ENCODE data around the gene QRFPR. TPM values are rescaled to one million over a fixed set of nuclear protein-coding genes. Genes with fewer than 3 reads are reported as not detected.
"Not testable (repeated sequence)": the region's sequence is repeated elsewhere in the genome, so short reads cannot be mapped to it uniquely, and the experiment has no call there.

Gene QRFPR
- total RNA-seq, 8 experiments from 2014 or later: 0.21 to 0.90 (median 0.27) TPM; not detected in 5

GRCh38 chr4:121326597-121326996 is 54.2 kb downstream of the QRFPR start:
- peak in 5 of 8 experiments; percentile 28 to 66 (median 40) for ATAC-seq (replicated peaks in 6 of 8)
- 0 to 13% (median 0%) methylated on average over 1 of the region's 1 CpG; no CpG with 5 or more reads in 4 of the 10 experiments for WGBS, 10 experiments
- H3K27ac ChIP-seq: no peak overlapping the region
- peaks cover 10 to 14% of the 10 kb centered on the region in 2 donors for H3K4me1 ChIP-seq (replicated peaks in 1 of 2)
- no peak overlapping the region for H3K4me3 ChIP-seq
- in situ Hi-C loops (cut with MboI; ENCODE audit: low pct_unique_long_range_greater_than_20kb in 2 of 9, low sequenced_read_pairs in 9 of 9, unreplicated experiment in 9 of 9): no loop called here

- in situ Hi-C loops (cut with MboI; ENCODE audit: low pct_unique_long_range_greater_than_20kb in 2 of 9, low sequenced_read_pairs in 9 of 9, unreplicated experiment in 9 of 9): no loop called here
- Histone ChIP-seq H3K4me1 (replicated peaks in 1 of 2) (peaks cover 10 to 14% of the 10 kb centered on the region in 2 donors), H3K4me3 (no peak overlapping the region), H3K27ac (no peak overlapping the region)
- ATAC-seq (replicated peaks in 6 of 8): no peak
- WGBS, 10 experiments: 0 to 100% (median 86%) methylated on average over 1 to 3 of the region's 3 CpGs
Measured at GRCh38 chr4:121324331-121324730, 56.5 kb downstream of the QRFPR start.

- peaks cover under 1 to 4% of the 10 kb centered on the region in 2 donors for H3K4me1 ChIP-seq (replicated peaks in 1 of 2)
- no peak overlapping the region for H3K4me3 ChIP-seq
- no peak for ATAC-seq (replicated peaks in 6 of 8)
- in situ Hi-C loops (cut with MboI; ENCODE audit: low pct_unique_long_range_greater_than_20kb in 2 of 9, low sequenced_read_pairs in 9 of 9, unreplicated experiment in 9 of 9): no loop called here
- 0 to 67% (median 44%) methylated on average over 2 to 3 of the region's 3 CpGs for WGBS, 10 experiments
- no peak overlapping the region for H3K27ac ChIP-seq
Measured at GRCh38 chr4:121321466-121321865, 59.4 kb downstream of the QRFPR start.

GRCh38 chr4:121316091-121316490 is 64.7 kb downstream of the QRFPR start:
- 0 to 100% (median 93%) methylated on average over 1 to 2 of the region's 2 CpGs for WGBS, 10 experiments
- Histone ChIP-seq H3K4me1 (replicated peaks in 1 of 2) (no peaks in the 10 kb centered on the region), H3K4me3 (no peak overlapping the region), H3K27ac (no peak overlapping the region)
- ATAC-seq (replicated peaks in 6 of 8): no peak
- in situ Hi-C loops (cut with MboI; ENCODE audit: low pct_unique_long_range_greater_than_20kb in 2 of 9, low sequenced_read_pairs in 9 of 9, unreplicated experiment in 9 of 9): no loop called here

- WGBS, 10 experiments: 33 to 100% (median 77%) methylated on average over 1 to 2 of the region's 2 CpGs; no CpG with 5 or more reads in 2 of the 10 experiments
- H3K4me1 ChIP-seq (replicated peaks in 1 of 2); in situ Hi-C loops (cut with MboI; ENCODE audit: low pct_unique_long_range_greater_than_20kb in 2 of 9, low sequenced_read_pairs in 9 of 9, unreplicated experiment in 9 of 9); H3K4me3 ChIP-seq; H3K27ac ChIP-seq: not testable (repeated sequence)
- peak in 4 of 8 experiments; percentile 23 to 78 (median 41) for ATAC-seq (replicated peaks in 6 of 8)
Measured at GRCh38 chr4:121313430-121313829, 67.4 kb downstream of the QRFPR start.

GRCh38 chr4:121308828-121309227 is 72.0 kb downstream of the QRFPR start:
- ATAC-seq (replicated peaks in 6 of 8): peak in 1 of 8 experiments; percentile 16
- Histone ChIP-seq H3K27ac (no peak overlapping the region), H3K4me1 (replicated peaks in 1 of 2) (no peaks in the 10 kb centered on the region), H3K4me3 (no peak overlapping the region)
- in situ Hi-C loops (cut with MboI; ENCODE audit: low pct_unique_long_range_greater_than_20kb in 2 of 9, low sequenced_read_pairs in 9 of 9, unreplicated experiment in 9 of 9): no loop called here
- 0 to 100% (median 74%) methylated on average over 1 to 5 of the region's 7 CpGs; no CpG with 5 or more reads in 4 of the 10 experiments for WGBS, 10 experiments

- ATAC-seq (replicated peaks in 6 of 8): peak in 5 of 8 experiments; percentile 32 to 77 (median 54)
- WGBS, 10 experiments: 0 to 100% (median 38%) methylated on average over 1 of the region's 1 CpG; no CpG with 5 or more reads in 2 of the 10 experiments
- no peak overlapping the region for H3K27ac ChIP-seq
- H3K4me1 ChIP-seq (replicated peaks in 1 of 2): no peaks in the 10 kb centered on the region
- in situ Hi-C loops (cut with MboI; ENCODE audit: low pct_unique_long_range_greater_than_20kb in 2 of 9, low sequenced_read_pairs in 9 of 9, unreplicated experiment in 9 of 9): no loop called here
- H3K4me3 ChIP-seq: no peak overlapping the region
Measured at GRCh38 chr4:121308328-121308663, 72.5 kb downstream of the QRFPR start.

- in situ Hi-C loops (cut with MboI; ENCODE audit: low pct_unique_long_range_greater_than_20kb in 2 of 9, low sequenced_read_pairs in 9 of 9, unreplicated experiment in 9 of 9): no loop called here
- Histone ChIP-seq H3K4me3 (no peak overlapping the region), H3K27ac (no peak overlapping the region), H3K4me1 (replicated peaks in 1 of 2) (no peaks in the 10 kb centered on the region)
- 0 to 59% (median 4%) methylated on average over 1 to 5 of the region's 5 CpGs; no CpG with 5 or more reads in 1 of the 10 experiments for WGBS, 10 experiments
- peak in 3 of 8 experiments; percentile 41 to 85 (median 85) for ATAC-seq (replicated peaks in 6 of 8)
Measured at GRCh38 chr4:121307445-121308327, 73.1 kb downstream of the QRFPR start.

- in situ Hi-C loops (cut with MboI; ENCODE audit: low pct_unique_long_range_greater_than_20kb in 2 of 9, low sequenced_read_pairs in 9 of 9, unreplicated experiment in 9 of 9): no loop called here
- no peak overlapping the region for H3K4me3 ChIP-seq
- 0 to 100% (median 88%) methylated on average over 1 of the region's 1 CpG; no CpG with 5 or more reads in 5 of the 10 experiments for WGBS, 10 experiments
Measured at GRCh38 chr4:121306931-121307330, 73.9 kb downstream of the QRFPR start.

GRCh38 chr4:121304893-121305292 is 75.9 kb downstream of the QRFPR start:
- H3K4me1 ChIP-seq (replicated peaks in 1 of 2): no peaks in the 10 kb centered on the region
- in situ Hi-C loops (cut with MboI; ENCODE audit: low pct_unique_long_range_greater_than_20kb in 2 of 9, low sequenced_read_pairs in 9 of 9, unreplicated experiment in 9 of 9): no loop called here
- H3K27ac ChIP-seq: no peak overlapping the region
- no peak overlapping the region for H3K4me3 ChIP-seq
- ATAC-seq (replicated peaks in 6 of 8): no peak
- WGBS, 10 experiments: 0 to 100% (median 89%) methylated on average over 1 of the region's 1 CpG; no CpG with 5 or more reads in 3 of the 10 experiments

More at GRCh38 chr4:121306931-121307330, 73.9 kb downstream of the QRFPR start:
- ATAC-seq (replicated peaks in 6 of 8): no peak
- Histone ChIP-seq H3K4me1 (replicated peaks in 1 of 2) (no peaks in the 10 kb centered on the region), H3K27ac (no peak overlapping the region)

GRCh38 chr4:121299367-121299766 is 81.5 kb downstream of the QRFPR start:
- Histone ChIP-seq H3K27ac (no peak overlapping the region), H3K4me1 (replicated peaks in 1 of 2) (peaks cover 0 to 8% of the 10 kb centered on the region in 2 donors), H3K4me3 (no peak overlapping the region)
- 0 to 76% (median 46%) methylated on average over 2 to 3 of the region's 3 CpGs; no CpG with 5 or more reads in 1 of the 10 experiments for WGBS, 10 experiments
- peak in 5 of 8 experiments; percentile 66 to 86 (median 73) for ATAC-seq (replicated peaks in 6 of 8)
- in situ Hi-C loops (cut with MboI; ENCODE audit: low pct_unique_long_range_greater_than_20kb in 2 of 9, low sequenced_read_pairs in 9 of 9, unreplicated experiment in 9 of 9): loop anchor here in 1 of 9 experiments (10.0 kb wide), 1 partner anchor 105 kb away; no protein-coding TSS in a partner anchor

- in situ Hi-C loops (cut with MboI; ENCODE audit: low pct_unique_long_range_greater_than_20kb in 2 of 9, low sequenced_read_pairs in 9 of 9, unreplicated experiment in 9 of 9): no loop called here
- H3K4me3 ChIP-seq: no peak overlapping the region
- no peak overlapping the region for H3K27ac ChIP-seq
- no peak for ATAC-seq (replicated peaks in 6 of 8)
- WGBS, 10 experiments: 100% methylated on average over 1 of the region's 1 CpG; no CpG with 5 or more reads in 9 of the 10 experiments
- H3K4me1 ChIP-seq (replicated peaks in 1 of 2): no peaks in the 10 kb centered on the region
Measured at GRCh38 chr4:121283319-121283718, 97.5 kb downstream of the QRFPR start.

GRCh38 chr4:121280425-121280824 is 100.4 kb downstream of the QRFPR start:
- H3K27ac ChIP-seq: no peak overlapping the region
- in situ Hi-C loops (cut with MboI; ENCODE audit: low pct_unique_long_range_greater_than_20kb in 2 of 9, low sequenced_read_pairs in 9 of 9, unreplicated experiment in 9 of 9): no loop called here
- 0 to 100% (median 67%) methylated on average over 1 of the region's 1 CpG; no CpG with 5 or more reads in 5 of the 10 experiments for WGBS, 10 experiments
- no peaks in the 10 kb centered on the region for H3K4me1 ChIP-seq (replicated peaks in 1 of 2)
- no peak overlapping the region for H3K4me3 ChIP-seq
- peak in 2 of 8 experiments; percentile 36 to 55 for ATAC-seq (replicated peaks in 6 of 8)
